ENCODE measurements around the gene MTCP1.

DNA sequence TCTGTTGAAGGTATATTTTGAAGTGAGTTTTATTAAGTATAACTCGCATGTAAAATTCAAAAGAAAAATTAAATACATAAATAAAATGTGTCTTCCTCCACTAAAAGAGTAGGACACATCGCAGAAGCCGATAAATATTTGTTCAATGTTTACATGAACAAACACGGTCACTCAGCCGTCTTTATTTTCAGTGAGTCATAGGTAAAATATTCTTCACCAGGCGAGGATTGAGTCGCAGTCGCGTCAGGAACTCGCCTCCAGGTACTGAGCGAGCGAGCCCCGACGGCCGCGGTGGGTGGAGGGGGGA lies 44.6 kb downstream of the MTCP1 start:
- TF ChIP-seq, protein P1, sequence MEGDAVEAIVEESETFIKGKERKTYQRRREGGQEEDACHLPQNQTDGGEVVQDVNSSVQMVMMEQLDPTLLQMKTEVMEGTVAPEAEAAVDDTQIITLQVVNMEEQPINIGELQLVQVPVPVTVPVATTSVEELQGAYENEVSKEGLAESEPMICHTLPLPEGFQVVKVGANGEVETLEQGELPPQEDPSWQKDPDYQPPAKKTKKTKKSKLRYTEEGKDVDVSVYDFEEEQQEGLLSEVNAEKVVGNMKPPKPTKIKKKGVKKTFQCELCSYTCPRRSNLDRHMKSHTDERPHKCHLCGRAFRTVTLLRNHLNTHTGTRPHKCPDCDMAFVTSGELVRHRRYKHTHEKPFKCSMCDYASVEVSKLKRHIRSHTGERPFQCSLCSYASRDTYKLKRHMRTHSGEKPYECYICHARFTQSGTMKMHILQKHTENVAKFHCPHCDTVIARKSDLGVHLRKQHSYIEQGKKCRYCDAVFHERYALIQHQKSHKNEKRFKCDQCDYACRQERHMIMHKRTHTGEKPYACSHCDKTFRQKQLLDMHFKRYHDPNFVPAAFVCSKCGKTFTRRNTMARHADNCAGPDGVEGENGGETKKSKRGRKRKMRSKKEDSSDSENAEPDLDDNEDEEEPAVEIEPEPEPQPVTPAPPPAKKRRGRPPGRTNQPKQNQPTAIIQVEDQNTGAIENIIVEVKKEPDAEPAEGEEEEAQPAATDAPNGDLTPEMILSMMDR (IDR thresholded peaks at IDR 0.05; ENCODE audit: low read depth, low read length, poor library complexity, severe bottlenecking): no peak
- TF ChIP-seq EZH2phosphoT487 (IDR thresholded peaks at IDR 0.05; ENCODE audit: borderline replicate concordance, low read length): no peak
